Measurements from ENCODE around the gene PACRG. TPM values are rescaled to one million over a fixed set of nuclear protein-coding genes. Genes with fewer than 3 reads are reported as not detected.

The PACRG gene
- total and polyA plus RNA-seq, 2 experiments from 2014 or later, result 0.17 to 0.68 TPM

DNA sequence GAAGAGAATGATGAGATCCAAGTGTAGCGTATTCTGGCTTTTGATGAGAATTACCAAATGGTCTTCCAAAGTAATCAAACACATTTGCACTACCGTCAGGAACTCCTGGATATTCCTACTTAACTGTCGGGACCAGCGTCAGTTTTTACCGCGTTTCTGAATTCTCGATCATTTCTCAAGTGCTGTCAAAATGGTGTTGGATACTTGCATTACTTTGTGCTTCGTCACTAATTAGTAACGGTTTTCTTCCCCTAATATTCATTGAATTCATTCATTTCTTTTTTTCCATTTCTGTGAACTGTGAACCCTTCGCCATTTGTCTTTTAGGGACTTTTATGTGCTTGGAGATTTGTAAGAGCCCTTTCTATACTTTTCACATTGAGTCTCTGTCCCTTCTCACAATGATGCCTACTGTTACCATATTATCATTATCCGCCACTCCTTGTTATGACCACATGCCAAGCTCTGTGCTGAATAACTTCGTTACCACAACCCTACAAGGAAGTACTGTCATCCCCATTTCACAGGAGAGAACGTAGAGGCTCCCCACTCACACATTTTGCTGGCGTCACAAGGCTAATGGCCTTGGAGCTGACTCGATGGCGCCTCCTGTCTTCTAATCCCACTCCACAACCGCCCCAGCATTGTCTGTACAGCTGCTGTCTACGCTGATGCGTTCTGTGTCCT, 612.6 kb downstream of the PACRG start:
- TF ChIP-seq, protein P1, sequence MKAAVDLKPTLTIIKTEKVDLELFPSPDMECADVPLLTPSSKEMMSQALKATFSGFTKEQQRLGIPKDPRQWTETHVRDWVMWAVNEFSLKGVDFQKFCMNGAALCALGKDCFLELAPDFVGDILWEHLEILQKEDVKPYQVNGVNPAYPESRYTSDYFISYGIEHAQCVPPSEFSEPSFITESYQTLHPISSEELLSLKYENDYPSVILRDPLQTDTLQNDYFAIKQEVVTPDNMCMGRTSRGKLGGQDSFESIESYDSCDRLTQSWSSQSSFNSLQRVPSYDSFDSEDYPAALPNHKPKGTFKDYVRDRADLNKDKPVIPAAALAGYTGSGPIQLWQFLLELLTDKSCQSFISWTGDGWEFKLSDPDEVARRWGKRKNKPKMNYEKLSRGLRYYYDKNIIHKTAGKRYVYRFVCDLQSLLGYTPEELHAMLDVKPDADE (IDR thresholded peaks at IDR 0.05), result no peak
- TF ChIP-seq, protein P2, sequence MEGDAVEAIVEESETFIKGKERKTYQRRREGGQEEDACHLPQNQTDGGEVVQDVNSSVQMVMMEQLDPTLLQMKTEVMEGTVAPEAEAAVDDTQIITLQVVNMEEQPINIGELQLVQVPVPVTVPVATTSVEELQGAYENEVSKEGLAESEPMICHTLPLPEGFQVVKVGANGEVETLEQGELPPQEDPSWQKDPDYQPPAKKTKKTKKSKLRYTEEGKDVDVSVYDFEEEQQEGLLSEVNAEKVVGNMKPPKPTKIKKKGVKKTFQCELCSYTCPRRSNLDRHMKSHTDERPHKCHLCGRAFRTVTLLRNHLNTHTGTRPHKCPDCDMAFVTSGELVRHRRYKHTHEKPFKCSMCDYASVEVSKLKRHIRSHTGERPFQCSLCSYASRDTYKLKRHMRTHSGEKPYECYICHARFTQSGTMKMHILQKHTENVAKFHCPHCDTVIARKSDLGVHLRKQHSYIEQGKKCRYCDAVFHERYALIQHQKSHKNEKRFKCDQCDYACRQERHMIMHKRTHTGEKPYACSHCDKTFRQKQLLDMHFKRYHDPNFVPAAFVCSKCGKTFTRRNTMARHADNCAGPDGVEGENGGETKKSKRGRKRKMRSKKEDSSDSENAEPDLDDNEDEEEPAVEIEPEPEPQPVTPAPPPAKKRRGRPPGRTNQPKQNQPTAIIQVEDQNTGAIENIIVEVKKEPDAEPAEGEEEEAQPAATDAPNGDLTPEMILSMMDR (conservative IDR thresholded peaks at IDR 0.05; ENCODE audit: low read depth in 2 of 2), result peak; percentile 54 to 60
- Mint-ChIP-seq H3K9me3 (no peaks in the 10 kb centered on the region; the same call in 2 of the 3 replicates), H3K27me3 (ENCODE audit: insufficient read depth, low read depth, poor library complexity) (peaks cover 21% of the 10 kb centered on the region), H3K4me3 (no peak overlapping the region), H3K4me1 (peaks cover 26% of the 10 kb centered on the region), H3K36me3 (ENCODE audit: low read depth) (no peaks in the 10 kb centered on the region), H3K27ac (no peak overlapping the region)
- no peak for DNase-seq (ENCODE audit: low spot score)
- Histone ChIP-seq H3K79me2 (replicated peaks; ENCODE audit: insufficient read depth) (no peaks in the 10 kb centered on the region), H3F3A (replicated peaks; ENCODE audit: low read depth) (no peaks in the 10 kb centered on the region), H3K36me3 (ENCODE audit: insufficient read depth) (no peaks in the 10 kb centered on the region), H3K27me3 (ENCODE audit: insufficient read depth) (no peaks in the 10 kb centered on the region), H3K27ac (ENCODE audit: low read depth) (no peak overlapping the region), H3K4me3 (no peak overlapping the region), H3K4me2 (no peak overlapping the region), H3K9me2 (ENCODE audit: insufficient read depth) (no peaks in the 10 kb centered on the region), H2AFZ (no peak overlapping the region), H4K20me1 (replicated peaks; ENCODE audit: insufficient read depth) (no peaks in the 10 kb centered on the region), H3K4me1 (ENCODE audit: insufficient read depth) (peaks cover 13% of the 10 kb centered on the region; the same call in 1 of the 2 replicates)
- no peak for ATAC-seq

DNA sequence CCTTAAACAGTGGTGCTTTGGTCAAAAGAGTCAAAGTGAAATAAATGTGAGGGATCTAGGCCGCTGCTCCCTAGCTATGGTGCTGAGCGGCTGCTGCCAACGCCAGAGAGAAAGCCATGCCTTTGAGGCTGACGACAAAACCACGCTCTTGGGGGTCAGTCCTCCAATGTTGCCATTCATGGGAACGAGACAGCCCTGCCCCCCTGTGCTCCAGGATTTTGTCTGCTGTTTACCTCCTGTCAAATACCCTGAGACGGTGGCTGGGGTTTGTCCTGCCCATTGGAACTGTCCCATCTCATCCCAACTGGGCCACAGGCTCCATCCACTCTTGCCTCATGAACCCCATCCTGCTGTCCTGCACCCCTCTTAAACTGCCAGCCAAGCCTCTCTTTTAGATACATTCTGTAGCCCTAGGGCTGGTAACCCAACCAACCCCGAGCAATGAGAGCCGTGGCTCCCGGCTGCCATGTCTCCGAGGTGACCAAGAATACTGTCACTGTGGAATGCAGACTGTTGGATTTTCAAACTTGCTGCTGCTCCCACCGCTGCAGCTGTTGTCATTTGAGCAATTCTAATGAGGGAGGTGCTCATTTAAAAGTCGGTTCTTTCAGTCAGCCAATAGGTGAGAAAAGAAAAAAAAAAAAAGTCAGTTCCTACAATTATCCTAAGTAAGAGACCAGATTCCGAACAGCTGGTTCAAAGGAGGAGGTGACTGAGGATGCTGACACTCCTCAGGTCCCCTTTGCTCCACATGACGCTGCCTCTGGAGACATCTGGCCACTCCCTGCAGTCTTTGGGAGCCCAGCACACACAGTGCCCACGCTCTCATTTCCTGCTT, 613.7 kb downstream of the PACRG start:
- Mint-ChIP-seq H3K4me1 (peaks cover 23% of the 10 kb centered on the region), H3K27me3 (ENCODE audit: insufficient read depth, low read depth, poor library complexity) (peaks cover 17% of the 10 kb centered on the region), H3K4me3 (no peak overlapping the region), H3K9me3 (no peaks in the 10 kb centered on the region; the same call in 2 of the 3 replicates), H3K27ac (no peak overlapping the region), H3K36me3 (ENCODE audit: low read depth) (no peaks in the 10 kb centered on the region)
- Histone ChIP-seq H3K27me3 (ENCODE audit: insufficient read depth) (no peaks in the 10 kb centered on the region), H3K36me3 (ENCODE audit: insufficient read depth) (no peaks in the 10 kb centered on the region), H3K9me2 (ENCODE audit: insufficient read depth) (no peaks in the 10 kb centered on the region), H3K4me3 (no peak overlapping the region), H3F3A (replicated peaks; ENCODE audit: low read depth) (no peaks in the 10 kb centered on the region), H3K27ac (ENCODE audit: low read depth) (no peak overlapping the region), H3K4me1 (ENCODE audit: insufficient read depth) (peaks cover 13% of the 10 kb centered on the region; the same call in 1 of the 2 replicates), H3K4me2 (no peak overlapping the region), H2AFZ (no peak overlapping the region), H3K79me2 (replicated peaks; ENCODE audit: insufficient read depth) (no peaks in the 10 kb centered on the region), H4K20me1 (replicated peaks; ENCODE audit: insufficient read depth) (no peaks in the 10 kb centered on the region)
- ATAC-seq, result no peak
- DNase-seq (ENCODE audit: low spot score), result no peak
- TF ChIP-seq JUNB (IDR thresholded peaks at IDR 0.05; ENCODE audit: unreplicated experiment) (no peak), ZNF331 (CRISPR knock-in tag; IDR thresholded peaks at IDR 0.05; ENCODE audit: low read depth) (no peak), POLR2AphosphoS5 (IDR thresholded peaks at IDR 0.05; ENCODE audit: low read depth) (no peak), CREB1 (CRISPR knock-in tag; IDR thresholded peaks at IDR 0.05; ENCODE audit: low read depth) (no peak), ZNF114 (CRISPR knock-in tag; IDR thresholded peaks at IDR 0.05) (no peak), EZH2 (IDR thresholded peaks at IDR 0.05; ENCODE audit: low read depth, unreplicated experiment) (no peak), NANOG (IDR thresholded peaks at IDR 0.05; ENCODE audit: borderline replicate concordance) (no peak), EZH2phosphoT487 (IDR thresholded peaks at IDR 0.05; ENCODE audit: unreplicated experiment) (no peak)
- TF ChIP-seq, protein P3, sequence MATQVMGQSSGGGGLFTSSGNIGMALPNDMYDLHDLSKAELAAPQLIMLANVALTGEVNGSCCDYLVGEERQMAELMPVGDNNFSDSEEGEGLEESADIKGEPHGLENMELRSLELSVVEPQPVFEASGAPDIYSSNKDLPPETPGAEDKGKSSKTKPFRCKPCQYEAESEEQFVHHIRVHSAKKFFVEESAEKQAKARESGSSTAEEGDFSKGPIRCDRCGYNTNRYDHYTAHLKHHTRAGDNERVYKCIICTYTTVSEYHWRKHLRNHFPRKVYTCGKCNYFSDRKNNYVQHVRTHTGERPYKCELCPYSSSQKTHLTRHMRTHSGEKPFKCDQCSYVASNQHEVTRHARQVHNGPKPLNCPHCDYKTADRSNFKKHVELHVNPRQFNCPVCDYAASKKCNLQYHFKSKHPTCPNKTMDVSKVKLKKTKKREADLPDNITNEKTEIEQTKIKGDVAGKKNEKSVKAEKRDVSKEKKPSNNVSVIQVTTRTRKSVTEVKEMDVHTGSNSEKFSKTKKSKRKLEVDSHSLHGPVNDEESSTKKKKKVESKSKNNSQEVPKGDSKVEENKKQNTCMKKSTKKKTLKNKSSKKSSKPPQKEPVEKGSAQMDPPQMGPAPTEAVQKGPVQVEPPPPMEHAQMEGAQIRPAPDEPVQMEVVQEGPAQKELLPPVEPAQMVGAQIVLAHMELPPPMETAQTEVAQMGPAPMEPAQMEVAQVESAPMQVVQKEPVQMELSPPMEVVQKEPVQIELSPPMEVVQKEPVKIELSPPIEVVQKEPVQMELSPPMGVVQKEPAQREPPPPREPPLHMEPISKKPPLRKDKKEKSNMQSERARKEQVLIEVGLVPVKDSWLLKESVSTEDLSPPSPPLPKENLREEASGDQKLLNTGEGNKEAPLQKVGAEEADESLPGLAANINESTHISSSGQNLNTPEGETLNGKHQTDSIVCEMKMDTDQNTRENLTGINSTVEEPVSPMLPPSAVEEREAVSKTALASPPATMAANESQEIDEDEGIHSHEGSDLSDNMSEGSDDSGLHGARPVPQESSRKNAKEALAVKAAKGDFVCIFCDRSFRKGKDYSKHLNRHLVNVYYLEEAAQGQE (IDR thresholded peaks at IDR 0.05; ENCODE audit: unreplicated experiment), result no peak
- TF ChIP-seq, protein P1 (IDR thresholded peaks at IDR 0.05), result no peak
- TF ChIP-seq, protein P2 (conservative IDR thresholded peaks at IDR 0.05; ENCODE audit: low read depth in 2 of 2), result no peak
